HG02588 (cell line): ENCODE data around the gene MINK1.

ENCODE experiments used
- ATAC-seq: cut with Tn5 transposase; IDR thresholded peaks from one replicate; pipeline ENCODE4 v1.9.1; 2021; ENCODE audit warnings: mild to moderate bottlenecking, moderate library complexity; ENCODE audit not compliant: unreplicated experiment

Gene MINK1

DNA sequence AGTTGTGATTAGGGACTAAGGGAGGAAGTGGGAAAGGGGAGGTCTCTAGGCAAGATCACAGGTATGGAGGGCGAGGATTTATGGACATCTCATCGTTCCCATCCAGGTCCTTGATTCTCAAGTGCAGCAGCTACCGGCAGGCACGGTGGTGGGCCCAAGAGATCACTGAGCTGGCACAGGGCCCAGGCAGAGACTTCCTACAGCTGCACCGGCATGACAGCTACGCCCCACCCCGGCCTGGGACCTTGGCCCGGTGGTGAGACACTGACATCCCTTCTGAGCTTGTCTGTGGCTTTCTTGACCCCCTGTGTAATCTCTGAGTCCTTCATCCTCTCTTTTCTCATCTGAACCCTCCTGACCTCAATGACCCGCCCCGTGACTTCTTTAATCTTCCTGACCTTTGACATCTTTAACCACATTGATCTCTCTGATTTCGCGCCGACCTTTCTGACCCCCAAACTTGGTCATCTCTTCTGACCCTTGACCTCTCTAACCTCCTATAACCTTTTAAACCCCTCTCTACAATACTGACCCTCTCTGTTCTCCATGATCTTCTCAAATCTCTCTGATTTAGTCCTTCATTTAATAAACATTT, 22.3 kb upstream of the MINK1 start:
- no peak for ATAC-seq

DNA sequence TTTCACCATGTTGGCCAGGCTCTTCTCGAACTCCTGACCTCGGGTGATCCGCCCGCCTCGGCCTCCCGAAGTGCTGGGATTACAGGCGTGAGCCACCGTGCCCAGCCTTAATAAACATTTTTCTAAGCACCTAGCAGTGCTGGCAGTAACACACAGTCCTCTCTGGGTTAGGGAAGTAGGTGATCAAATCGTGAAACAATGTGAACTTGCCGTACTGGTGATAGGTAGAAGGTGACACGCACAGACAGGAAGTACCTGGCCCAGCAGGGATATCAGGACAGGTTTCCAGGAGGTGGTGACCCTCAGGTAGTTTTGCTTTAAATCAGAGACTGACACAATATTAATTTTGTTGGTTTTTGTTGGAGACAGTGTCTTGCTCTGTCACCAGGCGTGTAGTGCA, 21.7 kb upstream of the MINK1 start:
- ATAC-seq, result no peak

GRCh38 chr17:4812690-4813089, 20.4 kb upstream of the MINK1 start:
- ATAC-seq, result no peak

DNA sequence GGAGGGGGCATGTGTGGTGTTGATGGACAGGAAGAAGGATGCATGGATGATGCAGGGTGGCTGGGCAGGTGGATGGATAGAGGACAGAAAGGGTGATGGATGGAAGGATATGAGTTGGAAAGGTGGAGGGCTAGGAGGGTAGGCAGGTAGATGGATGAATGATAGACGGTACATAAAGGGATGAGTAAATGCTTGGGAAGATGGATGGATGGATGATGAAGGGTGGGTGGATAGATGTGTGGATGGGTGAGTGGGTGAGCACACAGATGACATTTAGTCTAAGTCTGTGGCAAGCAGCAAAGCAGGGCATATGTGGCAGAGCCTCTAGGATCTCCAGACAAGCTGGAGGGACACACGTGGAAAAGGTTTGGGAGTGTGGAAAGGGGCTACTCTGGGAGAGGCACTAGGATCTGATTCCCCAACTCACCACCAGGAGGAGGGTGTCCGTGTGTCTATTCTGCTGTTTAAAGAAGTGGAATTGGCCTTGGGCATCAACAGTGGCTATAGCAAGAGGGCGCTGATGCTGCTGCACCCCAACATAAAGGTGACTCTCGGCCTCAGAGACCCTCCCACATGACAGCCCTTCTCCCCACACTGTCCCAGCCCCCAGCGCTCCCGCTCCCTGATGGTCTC, 18.0 kb upstream of the MINK1 start:
- no peak for ATAC-seq

GRCh38 chr17:4816826-4817225, 16.3 kb upstream of the MINK1 start:
- ATAC-seq, result no peak

DNA sequence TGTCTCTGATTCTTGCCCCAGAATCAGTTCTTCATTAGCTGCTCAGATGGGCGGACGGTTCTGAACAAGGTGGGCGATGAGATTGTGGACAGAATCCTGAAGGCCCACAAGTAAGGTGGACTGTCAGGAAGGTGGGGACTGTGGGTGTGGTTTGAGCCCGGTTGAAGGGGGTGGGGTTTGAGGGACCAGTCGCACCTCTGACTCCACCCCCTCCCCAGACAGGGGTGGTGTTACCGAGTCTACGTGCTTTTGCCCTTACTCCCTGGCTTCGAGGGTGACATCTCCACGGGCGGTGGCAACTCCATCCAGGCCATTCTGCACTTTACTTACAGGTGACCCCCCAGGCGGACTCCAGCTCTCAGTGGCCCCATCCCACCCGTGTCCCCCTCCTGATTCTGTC, 14.9 kb upstream of the MINK1 start:
- ATAC-seq, result no peak

DNA sequence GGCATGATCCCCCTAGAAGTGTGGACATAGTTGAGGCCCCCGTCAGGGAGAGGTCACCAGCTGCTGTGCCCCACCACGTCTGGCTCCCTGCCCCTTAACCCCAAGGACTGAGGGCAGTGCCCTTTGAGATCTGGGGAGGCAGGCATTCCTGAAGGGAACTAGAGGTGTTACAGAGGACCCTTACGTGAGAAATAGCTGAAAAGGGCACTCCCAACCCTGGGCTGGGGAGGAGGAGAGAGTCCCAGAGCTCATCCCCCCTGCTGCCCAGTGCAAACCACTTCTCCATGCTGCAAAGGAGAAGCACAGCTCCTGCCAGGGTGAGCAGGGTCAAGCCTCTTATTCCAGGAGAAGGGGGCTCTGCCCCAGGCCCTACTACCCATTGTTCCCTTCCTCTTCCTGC, 10.3 kb upstream of the MINK1 start:
- no peak for ATAC-seq

- ATAC-seq, result no peak
Observed at GRCh38 chr17:4823373-4824089, 9.6 kb upstream of the MINK1 start.

DNA sequence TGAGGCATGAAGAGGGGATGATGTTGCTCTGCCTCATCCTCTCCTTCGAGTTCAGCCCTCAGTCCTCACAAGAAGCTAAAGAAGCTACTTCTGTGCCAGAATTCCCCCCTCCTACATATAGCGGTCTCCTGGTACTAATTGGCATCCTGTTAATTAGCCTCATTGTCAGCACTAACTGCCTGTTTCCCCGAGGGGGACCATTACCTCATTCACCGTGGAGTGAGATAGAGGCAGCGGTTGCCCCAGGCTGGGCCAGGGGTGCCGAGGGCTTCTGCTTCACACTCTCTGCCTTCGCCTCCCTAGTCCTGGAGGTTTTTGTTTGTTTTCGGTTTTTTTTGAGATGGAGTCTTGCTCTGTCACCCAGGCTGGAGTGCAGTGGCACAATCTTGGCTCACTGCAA, 5.7 kb upstream of the MINK1 start:
- no peak for ATAC-seq

DNA sequence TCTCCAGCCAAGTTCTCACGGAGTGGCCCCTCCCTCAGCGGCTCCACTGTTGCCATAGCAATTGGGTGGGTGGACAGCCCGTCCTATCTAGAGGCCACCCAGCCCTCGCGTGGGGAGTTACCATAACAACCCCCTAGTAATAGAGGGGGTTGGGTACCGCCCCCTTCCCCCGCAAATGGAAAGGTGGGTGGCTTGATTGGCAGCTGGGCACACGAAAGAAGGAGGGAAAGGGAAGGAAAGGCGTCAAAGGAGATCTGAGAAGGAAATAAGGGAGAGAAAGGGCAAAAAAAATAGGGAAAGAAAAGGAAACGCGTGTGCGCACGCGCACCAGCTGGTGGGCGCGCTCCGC, 337 bp upstream of the MINK1 start:
- peak; percentile 14 for ATAC-seq

GRCh38 chr17:4833941-4834680, 971 bp downstream of the MINK1 start:
- ATAC-seq, result no peak

DNA sequence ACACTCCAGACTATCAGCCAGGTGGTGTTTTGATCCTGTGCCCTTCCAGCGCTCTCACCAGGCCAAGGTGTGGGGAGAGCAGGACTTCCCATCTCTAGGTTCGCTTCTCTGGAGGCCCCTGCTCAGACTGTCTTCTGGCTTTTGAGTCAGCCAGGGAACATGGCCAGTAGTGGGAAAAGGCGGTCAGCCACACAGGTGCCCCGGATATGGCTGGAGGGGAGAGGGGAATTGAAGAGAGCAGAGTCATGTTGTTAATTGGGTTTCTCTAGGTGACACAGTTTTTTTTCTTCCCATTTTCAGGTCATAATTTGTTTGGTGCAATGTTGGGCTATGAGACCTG, 1.5 kb downstream of the MINK1 start:
- no peak for ATAC-seq

- no peak for ATAC-seq
Observed at GRCh38 chr17:4836221-4836620, 3.1 kb downstream of the MINK1 start.

DNA sequence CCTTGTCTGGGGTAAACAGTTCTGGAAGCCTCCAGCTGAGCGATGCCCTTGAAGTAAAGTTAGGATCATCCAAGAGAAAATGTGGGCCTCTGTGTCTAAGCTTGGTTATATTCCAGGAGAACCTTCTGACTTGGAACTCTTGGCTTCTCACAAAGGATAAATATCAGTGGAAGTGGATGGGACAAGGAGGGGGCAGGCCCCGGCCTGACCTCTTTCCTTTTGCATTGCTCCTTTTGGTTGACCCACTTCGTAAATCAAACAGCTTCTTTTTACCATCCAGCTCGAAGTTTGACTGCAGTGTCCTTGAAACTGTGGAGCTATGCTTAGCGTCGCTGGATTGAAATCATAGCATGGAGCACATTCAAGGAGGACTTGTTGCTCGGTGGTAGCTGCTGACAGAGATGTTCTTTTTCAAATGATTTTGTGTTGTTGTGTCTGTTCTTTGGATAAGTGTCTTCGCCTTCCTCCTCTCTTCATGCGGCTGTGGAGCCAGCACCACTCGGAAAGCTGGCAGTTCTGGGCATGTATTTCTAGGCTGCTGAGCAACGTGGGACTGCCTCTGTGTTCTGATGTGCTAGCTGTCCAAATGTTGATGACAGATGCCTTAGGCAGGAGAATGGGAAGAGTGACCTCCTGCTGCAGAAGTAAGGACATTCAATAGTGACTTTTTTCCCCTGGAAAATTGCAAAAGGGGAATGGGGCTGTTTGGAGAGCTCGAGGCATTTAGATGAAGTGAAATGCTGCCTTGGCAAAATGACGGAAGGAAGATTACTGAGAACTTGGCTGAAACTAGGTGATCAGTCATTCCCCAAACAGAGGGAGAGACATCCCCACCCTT, 4.5 kb downstream of the MINK1 start:
- no peak for ATAC-seq

DNA sequence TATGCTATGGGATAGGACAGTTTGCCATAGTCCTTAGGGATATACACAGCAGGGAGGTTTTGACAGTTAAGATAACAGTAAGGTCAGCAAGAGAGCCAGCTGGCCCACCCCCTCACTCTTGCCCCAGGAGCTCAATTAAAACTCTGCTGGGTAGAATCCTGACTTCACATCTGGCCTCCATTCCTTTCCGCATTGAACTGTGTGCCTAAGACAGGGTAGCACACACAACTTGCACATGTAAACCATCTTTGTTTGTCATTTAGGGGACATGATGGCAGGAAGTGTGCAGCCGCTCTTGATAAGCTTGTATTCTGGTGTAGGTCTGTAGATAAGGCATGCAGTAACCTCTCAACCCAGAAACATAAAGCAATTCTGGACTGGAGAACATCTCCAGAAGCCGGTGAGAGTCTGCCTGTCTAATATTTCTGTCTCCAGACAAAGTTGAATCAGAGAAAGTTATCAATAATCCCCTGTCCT, 5.2 kb downstream of the MINK1 start:
- no peak for ATAC-seq

DNA sequence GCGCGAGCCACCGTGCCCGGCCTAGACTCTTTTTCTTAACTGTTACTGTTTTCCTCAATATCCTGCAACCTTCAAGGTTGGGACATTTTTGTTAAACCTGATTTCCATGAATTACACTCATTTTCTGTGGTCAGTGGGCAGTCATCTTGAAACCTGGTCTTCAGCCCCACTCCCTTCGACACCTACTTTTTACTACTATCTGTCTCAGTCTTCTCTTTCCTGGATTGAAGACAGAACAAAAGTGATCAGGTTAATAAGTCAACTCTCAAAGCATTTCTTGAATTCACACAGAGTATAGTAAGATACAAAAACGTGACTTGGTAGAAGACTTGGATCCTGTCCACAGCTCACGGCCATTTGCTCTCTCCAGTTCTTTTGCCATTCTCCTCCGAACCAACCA, 6.1 kb downstream of the MINK1 start:
- ATAC-seq, result no peak

DNA sequence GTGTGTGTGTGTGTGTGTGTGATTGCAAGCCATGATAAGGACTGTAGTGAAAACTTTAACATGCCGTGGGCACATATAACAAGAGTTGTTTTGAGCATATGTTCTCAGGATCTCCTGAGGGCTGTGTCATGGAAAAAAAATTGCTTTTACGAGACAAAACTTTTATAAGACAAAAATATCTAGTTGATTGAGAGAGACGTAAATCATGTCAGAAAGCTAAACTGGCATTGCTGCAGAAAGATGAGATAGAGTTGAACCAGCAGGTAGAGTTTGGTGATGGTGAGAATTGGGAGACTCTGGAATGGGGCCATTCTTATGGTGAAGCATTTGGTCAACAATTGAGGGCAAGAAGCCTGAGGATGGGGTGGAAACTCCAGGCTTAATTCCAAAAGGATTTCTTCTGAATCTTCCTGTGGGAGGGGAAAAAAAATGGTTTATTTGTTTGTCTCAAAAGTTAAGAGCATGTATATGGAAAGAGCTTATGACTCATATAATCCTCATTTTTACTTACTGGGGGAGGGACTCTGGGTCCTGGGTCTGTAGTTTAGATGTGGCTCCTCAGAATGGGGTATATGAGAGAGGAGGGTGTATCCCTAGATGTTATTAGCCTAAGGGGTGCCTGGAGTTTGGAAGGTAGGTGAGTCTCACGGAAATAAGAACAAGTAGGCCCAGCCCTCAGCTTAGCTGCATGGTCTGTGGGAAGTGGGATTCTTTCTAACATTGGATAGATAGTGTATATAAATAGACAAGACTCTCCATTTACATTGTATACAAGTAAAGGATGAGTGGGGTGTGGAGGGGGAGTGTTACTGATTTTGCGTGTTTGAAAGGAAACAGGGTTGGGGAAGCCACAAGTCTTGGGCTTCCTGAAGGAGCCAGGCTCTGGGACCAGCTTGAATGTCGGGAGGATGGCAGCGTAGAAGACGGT, 7.1 kb downstream of the MINK1 start:
- no peak for ATAC-seq

- ATAC-seq, result no peak
Observed at GRCh38 chr17:4840893-4841242, 7.7 kb downstream of the MINK1 start.

- ATAC-seq, result no peak
Observed at GRCh38 chr17:4842376-4842775, 9.2 kb downstream of the MINK1 start.
